Measurements from ENCODE around the gene PLXNA4.

PLXNA4 gene

GRCh38 chr7:132548489-132549078 is 27.7 kb downstream of the PLXNA4 start:
- no peaks in the 10 kb centered on the region for H3K27me3 ChIP-seq
- DNase-seq: no peak
- no peaks in the 10 kb centered on the region; the same call in 1 of the 2 replicates for H3K9me3 ChIP-seq
- peaks cover 8% of the 10 kb centered on the region for H3K4me1 ChIP-seq
- no peak overlapping the region for H3K4me3 ChIP-seq (ENCODE audit: low read depth, low read length)
- peaks cover 20% of the 10 kb centered on the region for H3K36me3 ChIP-seq
- TF ChIP-seq CTCF (IDR thresholded peaks at IDR 0.05; ENCODE audit: low read depth, low read length): no peak

- no peak for TF ChIP-seq CTCF (IDR thresholded peaks at IDR 0.05; ENCODE audit: low read depth, low read length)
- DNase-seq: no peak
Observed at GRCh38 chr7:132547821-132548220, 28.4 kb downstream of the PLXNA4 start.

DNA sequence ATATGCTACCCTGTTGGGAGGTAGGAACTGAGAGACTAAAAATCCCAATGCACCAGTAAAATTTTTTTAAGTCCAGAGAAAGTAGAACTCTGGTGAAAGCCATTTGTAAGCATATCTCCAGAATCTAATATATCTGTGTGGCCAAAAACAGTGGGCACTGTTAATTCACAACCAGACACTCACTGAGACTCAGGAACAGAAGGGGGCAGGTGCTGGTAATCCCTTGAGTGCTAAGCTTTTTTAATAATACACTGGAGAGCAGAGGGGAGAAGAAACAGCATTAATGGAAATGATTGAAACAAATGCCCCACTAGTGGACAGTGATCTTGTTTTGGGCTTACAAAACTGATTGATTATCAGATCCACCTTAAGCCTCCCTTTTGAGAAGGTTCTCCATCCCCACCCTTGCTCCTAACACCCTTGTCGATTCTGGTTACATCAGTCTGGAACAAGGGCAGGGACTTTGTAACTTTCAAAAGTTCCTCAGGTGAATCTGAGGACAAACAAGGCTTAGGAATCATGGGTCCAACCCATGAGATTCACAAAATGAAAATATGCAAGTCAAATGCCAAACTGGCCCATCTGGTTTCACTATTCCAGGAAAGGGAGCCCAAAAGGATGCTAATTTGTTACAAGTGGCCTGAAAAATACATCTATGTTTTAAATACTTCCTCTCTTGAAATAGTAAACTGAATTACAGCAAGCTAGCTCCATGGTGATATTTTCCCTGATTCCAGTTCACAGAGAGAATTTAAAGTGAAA is 29.7 kb downstream of the PLXNA4 start:
- no peaks in the 10 kb centered on the region for H3K27me3 ChIP-seq
- TF ChIP-seq CTCF (IDR thresholded peaks at IDR 0.05; ENCODE audit: low read depth, low read length): no peak
- no peaks in the 10 kb centered on the region; the same call in 1 of the 2 replicates for H3K9me3 ChIP-seq
- H3K4me1 ChIP-seq: peaks cover 8% of the 10 kb centered on the region
- DNase-seq: no peak
- peaks cover 20% of the 10 kb centered on the region for H3K36me3 ChIP-seq
- H3K4me3 ChIP-seq (ENCODE audit: low read depth, low read length): no peak overlapping the region

More at GRCh38 chr7:132547821-132548220, 28.4 kb downstream of the PLXNA4 start:
- Histone ChIP-seq H3K9me3 (no peaks in the 10 kb centered on the region; the same call in 1 of the 2 replicates), H3K36me3 (peaks cover 20% of the 10 kb centered on the region), H3K4me3 (ENCODE audit: low read depth, low read length) (no peak overlapping the region), H3K4me1 (peaks cover 8% of the 10 kb centered on the region), H3K27me3 (no peaks in the 10 kb centered on the region)

DNA sequence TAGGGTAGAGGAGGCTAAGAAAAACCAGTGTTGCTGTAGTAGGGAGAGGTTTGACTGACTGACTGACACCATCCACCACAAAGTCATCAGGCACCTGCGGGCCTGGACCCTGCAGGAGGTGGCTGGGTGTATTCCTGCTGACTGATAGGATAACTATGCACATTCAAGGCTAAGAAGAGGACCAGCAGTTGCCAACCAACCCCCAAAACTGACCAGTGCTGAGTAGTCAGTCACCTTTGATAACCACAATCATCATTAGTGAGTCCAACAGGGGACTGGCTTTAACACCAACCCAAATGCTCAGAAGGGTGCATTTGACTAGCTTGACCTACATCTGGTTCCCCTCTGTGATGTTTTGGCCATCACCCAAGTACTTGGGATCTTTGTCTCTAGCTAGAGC is 30.5 kb downstream of the PLXNA4 start:
- no peaks in the 10 kb centered on the region for H3K9me3 ChIP-seq
- peaks cover 13% of the 10 kb centered on the region for H3K36me3 ChIP-seq
- no peak for DNase-seq
- H3K4me1 ChIP-seq: peaks cover 8% of the 10 kb centered on the region
- H3K4me3 ChIP-seq (ENCODE audit: low read depth, low read length): no peak overlapping the region
- no peaks in the 10 kb centered on the region for H3K27me3 ChIP-seq
- no peak for TF ChIP-seq CTCF (IDR thresholded peaks at IDR 0.05; ENCODE audit: low read depth, low read length)

DNA sequence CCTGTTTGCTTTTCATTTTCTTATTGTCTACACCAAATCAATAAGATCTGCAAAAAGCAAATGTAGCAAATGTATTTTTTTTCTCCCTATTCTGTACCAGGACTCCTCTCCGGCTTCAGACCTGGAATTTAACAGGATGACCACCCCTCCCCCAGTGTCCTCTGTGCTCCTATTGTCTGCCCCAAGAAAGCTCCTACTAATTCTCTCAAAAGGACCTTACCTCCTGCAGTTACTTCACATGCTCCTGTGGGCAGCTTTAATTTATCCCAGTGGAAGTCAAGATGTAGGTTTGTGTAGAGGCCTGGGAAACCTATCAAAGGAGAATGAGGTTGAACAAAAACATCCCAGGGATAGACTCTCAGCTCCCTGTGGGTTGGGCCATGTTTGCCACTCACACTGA is 31.3 kb downstream of the PLXNA4 start:
- DNase-seq: no peak
- Histone ChIP-seq H3K9me3 (no peaks in the 10 kb centered on the region), H3K27me3 (no peaks in the 10 kb centered on the region), H3K4me3 (ENCODE audit: low read depth, low read length) (no peak overlapping the region), H3K4me1 (peaks cover 8% of the 10 kb centered on the region), H3K36me3 (peaks cover 13% of the 10 kb centered on the region)
- no peak for TF ChIP-seq CTCF (IDR thresholded peaks at IDR 0.05; ENCODE audit: low read depth, low read length)

- DNase-seq: no peak
- no peaks in the 10 kb centered on the region for H3K27me3 ChIP-seq
Observed at GRCh38 chr7:132544025-132544424, 32.2 kb downstream of the PLXNA4 start.

More at GRCh38 chr7:132544025-132544424, 32.2 kb downstream of the PLXNA4 start:
- no peak for TF ChIP-seq CTCF (IDR thresholded peaks at IDR 0.05; ENCODE audit: low read depth, low read length)
- Histone ChIP-seq H3K4me1 (peaks cover 8% of the 10 kb centered on the region), H3K36me3 (peaks cover 10% of the 10 kb centered on the region), H3K4me3 (ENCODE audit: low read depth, low read length) (no peak overlapping the region), H3K9me3 (no peaks in the 10 kb centered on the region)
